Stimulated activated CD8-positive, alpha-beta memory T cell treated with anti-CD3 and anti-CD28 coated beads, Interleukin-4, amount 100 ng/mL, for 1 hour (primary cell): ENCODE measurements around the gene C6orf132.
"Not testable (repeated sequence)": the region's sequence is repeated elsewhere in the genome, so short reads cannot be mapped to it uniquely, and the experiment has no call there.

Experiments used
- DNase-seq, 2 donors: peaks; one replicate each; pipeline ENCODE4 v3.0.0-alpha.2; 2020; ENCODE audit warnings: low read depth in 2 of 2, low spot score in 1 of 2

Gene C6orf132

GRCh38 chr6:42142118-42142835, at the start of gene C6orf132:
Gene C6orf132 (minus strand): TSS chr6:42142620. CDS start chr6:42142444, 176 bp downstream.
- DNase-seq = no peak

GRCh38 chr6:42190554-42191183, 48.2 kb upstream of the C6orf132 start:
- DNase-seq = no peak

- no peak for DNase-seq
Measured at GRCh38 chr6:42188406-42188805, 46.0 kb upstream of the C6orf132 start.

- DNase-seq = no peak
Measured at GRCh38 chr6:42185597-42185996, 43.2 kb upstream of the C6orf132 start.

- no peak for DNase-seq
Measured at GRCh38 chr6:42184475-42184874, 42.1 kb upstream of the C6orf132 start.

- DNase-seq = no peak
Measured at GRCh38 chr6:42182101-42182500, 39.7 kb upstream of the C6orf132 start.

- no peak for DNase-seq
Measured at GRCh38 chr6:42179945-42180313, 37.5 kb upstream of the C6orf132 start.

GRCh38 chr6:42179261-42179944, 37.0 kb upstream of the C6orf132 start:
- DNase-seq = no peak

GRCh38 chr6:42177514-42178364, 35.3 kb upstream of the C6orf132 start:
- no peak for DNase-seq

GRCh38 chr6:42176981-42177380, 34.6 kb upstream of the C6orf132 start:
- no peak for DNase-seq

GRCh38 chr6:42175860-42176259, 33.4 kb upstream of the C6orf132 start:
- no peak for DNase-seq

- DNase-seq = no peak
Measured at GRCh38 chr6:42173101-42173500, 30.7 kb upstream of the C6orf132 start, which contains the start of gene GUCA1A. Gene GUCA1A (plus strand): TSS chr6:42173364. CDS start chr6:42173614, 250 bp downstream.

- no peak for DNase-seq
Measured at GRCh38 chr6:42171813-42172581, 29.6 kb upstream of the C6orf132 start.

- DNase-seq = not testable (repeated sequence)
Measured at GRCh38 chr6:42169780-42170179, 27.4 kb upstream of the C6orf132 start.

- no peak for DNase-seq
Measured at GRCh38 chr6:42168650-42169049, 26.2 kb upstream of the C6orf132 start.

GRCh38 chr6:42166444-42167141, 24.2 kb upstream of the C6orf132 start:
- peak; percentile 58 to 68 for DNase-seq

GRCh38 chr6:42165016-42165415, 22.6 kb upstream of the C6orf132 start:
- no peak for DNase-seq

GRCh38 chr6:42163981-42164380, 21.6 kb upstream of the C6orf132 start:
- no peak for DNase-seq

- no peak for DNase-seq
Measured at GRCh38 chr6:42162812-42163211, 20.4 kb upstream of the C6orf132 start.

GRCh38 chr6:42162384-42162783, 20.0 kb upstream of the C6orf132 start:
- DNase-seq = no peak
